Measurements from ENCODE around the gene BAIAP2L2. TPM values are rescaled to one million over a fixed set of nuclear protein-coding genes. Genes with fewer than 3 reads are reported as not detected.
"Not testable (repeated sequence)": the region's sequence is repeated elsewhere in the genome, so short reads cannot be mapped to it uniquely, and the experiment has no call there.

BAIAP2L2 gene
- total and polyA plus RNA-seq, 7 donors: 0.16 to 48.7 (median 0.71) TPM

GRCh38 chr22:38040953-38041759 lies 69.3 kb downstream of the BAIAP2L2 start:
- TF ChIP-seq POLR2AphosphoS5 (IDR thresholded peaks at IDR 0.05) (no peak), POLR2A (IDR thresholded peaks at IDR 0.05) (no peak), CTCF (IDR thresholded peaks at IDR 0.05) (no peak), EP300 (IDR thresholded peaks at IDR 0.05) (no peak)
- DNase-seq: no peak
- no peaks in the 10 kb centered on the region for H3K9me3 ChIP-seq
- WGBS, 2 donors: 87% methylated on average over 20 of the region's 20 CpGs
- peak overlapping the region in 1 of 4 donors; percentile 26 for H3K27ac ChIP-seq
- no peaks in the 10 kb centered on the region for H3K27me3 ChIP-seq
- no peak overlapping the region for H3K4me3 ChIP-seq
- H3K4me1 ChIP-seq: peaks cover 0 to 5% (median 0%) of the 10 kb centered on the region in 4 donors
- intact Hi-C loops (cut with DNase I): no loop called here
- no peaks in the 10 kb centered on the region for H3K36me3 ChIP-seq

- Histone ChIP-seq H3K36me3 (no peaks in the 10 kb centered on the region), H3K4me3 (no peak overlapping the region), H3K27ac (peak overlapping the region; percentile 40 to 74 (median 70)), H3K27me3 (no peaks in the 10 kb centered on the region), H3K4me1 (peaks cover 0 to 23% (median 11%) of the 10 kb centered on the region in 4 donors), H3K9me3 (no peaks in the 10 kb centered on the region)
- WGBS, 2 donors: 89 to 90% methylated on average over 46 of the region's 46 CpGs
- intact Hi-C loops (cut with DNase I): no loop called here
- TF ChIP-seq POLR2A (IDR thresholded peaks at IDR 0.05): no peak
- TF ChIP-seq POLR2AphosphoS5 (IDR thresholded peaks at IDR 0.05): peak in 1 of 4 donors; percentile 18
- TF ChIP-seq CTCF (IDR thresholded peaks at IDR 0.05): no peak
- no peak for TF ChIP-seq EP300 (IDR thresholded peaks at IDR 0.05)
- no peak for DNase-seq
Measured at GRCh38 chr22:38038890-38039812, 71.3 kb downstream of the BAIAP2L2 start.

GRCh38 chr22:38038426-38038825 lies 72.1 kb downstream of the BAIAP2L2 start:
- TF ChIP-seq POLR2AphosphoS5 (IDR thresholded peaks at IDR 0.05): peak in 1 of 4 donors; percentile 7
- no peak for TF ChIP-seq POLR2A (IDR thresholded peaks at IDR 0.05)
- no peaks in the 10 kb centered on the region for H3K27me3 ChIP-seq
- no peaks in the 10 kb centered on the region for H3K9me3 ChIP-seq
- H3K4me3 ChIP-seq: no peak overlapping the region
- DNase-seq: peak; percentile 67
- 94 to 95% methylated on average over 23 of the region's 23 CpGs for WGBS, 2 donors
- peaks cover 0 to 30% (median 19%) of the 10 kb centered on the region in 4 donors for H3K4me1 ChIP-seq
- intact Hi-C loops (cut with DNase I): no loop called here
- peak overlapping the region; percentile 40 to 74 (median 70) for H3K27ac ChIP-seq
- H3K36me3 ChIP-seq: no peaks in the 10 kb centered on the region

GRCh38 chr22:38037367-38038150 lies 72.9 kb downstream of the BAIAP2L2 start:
- DNase-seq; H3K27me3 ChIP-seq; intact Hi-C loops (cut with DNase I); H3K9me3 ChIP-seq; H3K4me3 ChIP-seq; H3K36me3 ChIP-seq: not testable (repeated sequence)
- peaks cover 0 to 38% (median 26%) of the 10 kb centered on the region in 4 donors for H3K4me1 ChIP-seq
- 91 to 92% methylated on average over 13 of the region's 13 CpGs for WGBS, 2 donors
- H3K27ac ChIP-seq: peak overlapping the region; percentile 31 to 74 (median 49)

- Histone ChIP-seq H3K36me3 (no peaks in the 10 kb centered on the region), H3K27me3 (no peaks in the 10 kb centered on the region), H3K4me1 (peaks cover 0 to 41% (median 26%) of the 10 kb centered on the region in 4 donors), H3K27ac (peak overlapping the region; percentile 10 to 75 (median 73)), H3K4me3 (no peak overlapping the region), H3K9me3 (no peaks in the 10 kb centered on the region)
- no peak for DNase-seq
- intact Hi-C loops (cut with DNase I): no loop called here
- no peak for TF ChIP-seq POLR2A (IDR thresholded peaks at IDR 0.05)
- no peak for TF ChIP-seq CTCF (IDR thresholded peaks at IDR 0.05)
- no peak for TF ChIP-seq POLR2AphosphoS5 (IDR thresholded peaks at IDR 0.05)
- TF ChIP-seq EP300 (IDR thresholded peaks at IDR 0.05): no peak
- 85 to 87% methylated on average over 10 of the region's 10 CpGs for WGBS, 2 donors
Measured at GRCh38 chr22:38036392-38037062, 74.0 kb downstream of the BAIAP2L2 start.
